ENCODE results near the gene PHF23.

DNA sequence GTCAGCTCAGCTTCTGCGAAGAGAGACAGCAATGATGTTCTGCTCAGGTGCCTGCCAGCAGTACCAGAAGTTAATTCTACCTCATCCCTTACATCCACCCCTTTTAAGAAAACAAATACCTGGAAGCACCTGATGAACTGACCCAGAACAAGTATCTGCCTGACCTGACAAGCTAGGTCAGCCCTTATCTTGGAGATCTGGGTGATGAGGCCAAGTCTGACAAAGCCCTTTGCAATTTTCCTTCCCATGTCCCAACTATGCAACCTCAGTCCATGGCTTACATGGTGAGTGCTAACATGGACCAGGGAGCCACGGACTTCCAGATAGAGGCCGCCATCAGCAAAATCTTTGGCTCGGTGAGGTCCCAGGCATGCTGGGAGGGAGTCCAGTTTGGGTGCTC, 15.9 kb downstream of the PHF23 start:
- TF ChIP-seq EZH2 (IDR thresholded peaks at IDR 0.05; ENCODE audit: borderline replicate concordance, low read depth, low read length, severe bottlenecking) = no peak
- TF ChIP-seq, protein P1, sequence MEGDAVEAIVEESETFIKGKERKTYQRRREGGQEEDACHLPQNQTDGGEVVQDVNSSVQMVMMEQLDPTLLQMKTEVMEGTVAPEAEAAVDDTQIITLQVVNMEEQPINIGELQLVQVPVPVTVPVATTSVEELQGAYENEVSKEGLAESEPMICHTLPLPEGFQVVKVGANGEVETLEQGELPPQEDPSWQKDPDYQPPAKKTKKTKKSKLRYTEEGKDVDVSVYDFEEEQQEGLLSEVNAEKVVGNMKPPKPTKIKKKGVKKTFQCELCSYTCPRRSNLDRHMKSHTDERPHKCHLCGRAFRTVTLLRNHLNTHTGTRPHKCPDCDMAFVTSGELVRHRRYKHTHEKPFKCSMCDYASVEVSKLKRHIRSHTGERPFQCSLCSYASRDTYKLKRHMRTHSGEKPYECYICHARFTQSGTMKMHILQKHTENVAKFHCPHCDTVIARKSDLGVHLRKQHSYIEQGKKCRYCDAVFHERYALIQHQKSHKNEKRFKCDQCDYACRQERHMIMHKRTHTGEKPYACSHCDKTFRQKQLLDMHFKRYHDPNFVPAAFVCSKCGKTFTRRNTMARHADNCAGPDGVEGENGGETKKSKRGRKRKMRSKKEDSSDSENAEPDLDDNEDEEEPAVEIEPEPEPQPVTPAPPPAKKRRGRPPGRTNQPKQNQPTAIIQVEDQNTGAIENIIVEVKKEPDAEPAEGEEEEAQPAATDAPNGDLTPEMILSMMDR (IDR thresholded peaks at IDR 0.05; ENCODE audit: borderline replicate concordance, extremely low read depth, low read length, poor library complexity, severe bottlenecking) = no peak

Data from DND-41 (cell line).